ENCODE measurements around the gene IL1A.

GRCh38 chr2:112787729-112788393, 3.6 kb upstream of the IL1A start:
- no peak for TF ChIP-seq PKNOX1 (IDR thresholded peaks at IDR 0.05)
- no peak for TF ChIP-seq BHLHE40 (IDR thresholded peaks at IDR 0.05; ENCODE audit: borderline replicate concordance)
